ENCODE results near the gene SDF4.

DNA sequence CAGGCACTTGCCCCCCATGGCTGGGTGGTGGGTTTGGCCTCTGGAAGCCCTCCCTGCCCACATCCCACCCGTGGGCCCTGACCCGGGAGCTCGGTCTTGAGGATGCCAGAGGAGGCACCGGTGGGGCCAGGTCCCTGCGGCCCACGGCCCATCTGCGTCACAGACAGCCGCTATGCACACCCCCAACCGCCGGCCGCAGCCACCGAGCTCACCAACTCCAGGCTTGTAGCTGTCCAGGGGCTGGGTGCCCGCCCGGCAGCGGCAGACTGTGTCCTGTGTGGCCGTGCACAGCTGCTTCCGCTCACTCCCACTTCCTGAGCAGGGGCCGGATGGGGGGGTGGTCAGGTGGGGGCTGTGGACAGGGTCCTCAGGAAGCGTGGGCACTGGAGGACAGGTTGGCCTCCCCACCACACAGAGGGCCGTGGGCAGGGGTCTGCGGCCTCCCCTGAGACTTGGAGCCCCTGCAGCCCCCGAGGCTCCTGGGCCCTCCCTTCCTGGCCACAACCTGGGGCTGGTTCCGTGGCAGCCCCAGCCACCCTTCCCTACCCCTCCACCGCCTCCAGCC lies 18.9 kb downstream of the SDF4 start:
- no peak for TF ChIP-seq POLR2A (IDR thresholded peaks at IDR 0.05)
- TF ChIP-seq, protein P1, sequence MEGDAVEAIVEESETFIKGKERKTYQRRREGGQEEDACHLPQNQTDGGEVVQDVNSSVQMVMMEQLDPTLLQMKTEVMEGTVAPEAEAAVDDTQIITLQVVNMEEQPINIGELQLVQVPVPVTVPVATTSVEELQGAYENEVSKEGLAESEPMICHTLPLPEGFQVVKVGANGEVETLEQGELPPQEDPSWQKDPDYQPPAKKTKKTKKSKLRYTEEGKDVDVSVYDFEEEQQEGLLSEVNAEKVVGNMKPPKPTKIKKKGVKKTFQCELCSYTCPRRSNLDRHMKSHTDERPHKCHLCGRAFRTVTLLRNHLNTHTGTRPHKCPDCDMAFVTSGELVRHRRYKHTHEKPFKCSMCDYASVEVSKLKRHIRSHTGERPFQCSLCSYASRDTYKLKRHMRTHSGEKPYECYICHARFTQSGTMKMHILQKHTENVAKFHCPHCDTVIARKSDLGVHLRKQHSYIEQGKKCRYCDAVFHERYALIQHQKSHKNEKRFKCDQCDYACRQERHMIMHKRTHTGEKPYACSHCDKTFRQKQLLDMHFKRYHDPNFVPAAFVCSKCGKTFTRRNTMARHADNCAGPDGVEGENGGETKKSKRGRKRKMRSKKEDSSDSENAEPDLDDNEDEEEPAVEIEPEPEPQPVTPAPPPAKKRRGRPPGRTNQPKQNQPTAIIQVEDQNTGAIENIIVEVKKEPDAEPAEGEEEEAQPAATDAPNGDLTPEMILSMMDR (IDR thresholded peaks at IDR 0.05), result no peak
